Lung (tissue), 12 donors: ENCODE results near the gene KIRREL2. TPM values are rescaled to one million over a fixed set of nuclear protein-coding genes. Genes with fewer than 3 reads are reported as not detected.

Experiments used
- ATAC-seq: fragments of 200-7000 bp; cut with Tn5 transposase; one replicate; pipeline ENCODE4 v1.9.1; 2020; ENCODE audit warnings: moderate number of reproducible peaks; ENCODE audit not compliant: insufficient read depth, low FRiP score
- DNase-seq, 3 donors: peaks; one replicate each; pipeline ENCODE4 v3.0.0-alpha.2; 2013 to 2017
- H3K27ac ChIP-seq, 2 donors: one replicate each; pipeline ENCODE4 v1.5.1; 2013; ENCODE audit warnings: mild to moderate bottlenecking in 2 of 2, moderate library complexity in 2 of 2, control low read depth in 1 of 2, inconsistent platforms in 1 of 2, low read depth in 1 of 2, low read length in 1 of 2
- H3K27me3 ChIP-seq, 3 donors: one replicate each; pipeline ENCODE4 v1.5.1; 2013; ENCODE audit warnings: low read length in 2 of 3; ENCODE audit not compliant: control insufficient read depth in 3 of 3, insufficient read depth in 3 of 3
- H3K36me3 ChIP-seq, 4 donors: one replicate each; pipeline ENCODE4 v1.5.1; 2013; ENCODE audit warnings: low read length in 4 of 4, mild to moderate bottlenecking in 1 of 4, moderate library complexity in 1 of 4; ENCODE audit not compliant: control insufficient read depth in 4 of 4, insufficient read depth in 4 of 4
- H3K4me1 ChIP-seq, 5 donors: one replicate each; pipeline ENCODE4 v1.5.1; 2013; ENCODE audit warnings: low read length in 5 of 5, mild to moderate bottlenecking in 2 of 5, moderate library complexity in 1 of 5; ENCODE audit not compliant: control insufficient read depth in 5 of 5, insufficient read depth in 5 of 5
- H3K4me3 ChIP-seq: one replicate; pipeline ENCODE4 v1.5.1; 2013; ENCODE audit warnings: mild to moderate bottlenecking, control low read depth, moderate library complexity
- H3K9ac ChIP-seq, 2 donors: one replicate each; pipeline ENCODE4 v1.5.1; 2013; ENCODE audit warnings: low read length in 2 of 2, control low read depth in 1 of 2; ENCODE audit not compliant: insufficient read depth in 1 of 2
- H3K9me3 ChIP-seq, 4 donors: one replicate each; pipeline ENCODE4 v1.5.1; 2013; ENCODE audit warnings: low read length in 3 of 4, mild to moderate bottlenecking in 1 of 4, moderate library complexity in 1 of 4; ENCODE audit not compliant: control insufficient read depth in 4 of 4, insufficient read depth in 3 of 4
- WGBS, 2 donors: extraction: QIAGEN DNeasy Blood & Tissue Kit; methylation state at CpG; one replicate each; pipeline ENCODE4 v1.1.7; 2013; 5-methylcytosine and 5-hydroxymethylcytosine counted together
- polyA plus RNA-seq, 2 donors: library from polyadenylated mRNA; stranded (reverse); fragments of 200-250 nt; gene quantifications; one replicate each; pipeline ENCODE4 v1.2.1, GENCODE V29; 2013
- total RNA-seq, 2 donors: library from RNA; depleted of rRNA in 1 of 2; stranded (reverse); fragments of >200 nt in 1 of 2; gene quantifications; one replicate each; pipeline ENCODE4 v1.2.1, GENCODE V29; 2014 to 2021
- TF ChIP-seq, protein P1 (sequence below): IDR thresholded peaks from 2 replicates; pipeline ENCODE4 v1.5.1; 2012; ENCODE audit warnings: mild to moderate bottlenecking; ENCODE audit errors: control extremely low read depth, extremely low read depth
- donor health status: control.
- donor health status: control.
- donor health status: Bipolar disorder and iron deficiency.
- donor health status: healthy.
- donor health status: DM: yes; HTN: yes; CAD: no.

KIRREL2 gene
- total and polyA plus RNA-seq, 4 donors: 0.04 to 1.2 (median 0.10) TPM; not detected in 1

DNA sequence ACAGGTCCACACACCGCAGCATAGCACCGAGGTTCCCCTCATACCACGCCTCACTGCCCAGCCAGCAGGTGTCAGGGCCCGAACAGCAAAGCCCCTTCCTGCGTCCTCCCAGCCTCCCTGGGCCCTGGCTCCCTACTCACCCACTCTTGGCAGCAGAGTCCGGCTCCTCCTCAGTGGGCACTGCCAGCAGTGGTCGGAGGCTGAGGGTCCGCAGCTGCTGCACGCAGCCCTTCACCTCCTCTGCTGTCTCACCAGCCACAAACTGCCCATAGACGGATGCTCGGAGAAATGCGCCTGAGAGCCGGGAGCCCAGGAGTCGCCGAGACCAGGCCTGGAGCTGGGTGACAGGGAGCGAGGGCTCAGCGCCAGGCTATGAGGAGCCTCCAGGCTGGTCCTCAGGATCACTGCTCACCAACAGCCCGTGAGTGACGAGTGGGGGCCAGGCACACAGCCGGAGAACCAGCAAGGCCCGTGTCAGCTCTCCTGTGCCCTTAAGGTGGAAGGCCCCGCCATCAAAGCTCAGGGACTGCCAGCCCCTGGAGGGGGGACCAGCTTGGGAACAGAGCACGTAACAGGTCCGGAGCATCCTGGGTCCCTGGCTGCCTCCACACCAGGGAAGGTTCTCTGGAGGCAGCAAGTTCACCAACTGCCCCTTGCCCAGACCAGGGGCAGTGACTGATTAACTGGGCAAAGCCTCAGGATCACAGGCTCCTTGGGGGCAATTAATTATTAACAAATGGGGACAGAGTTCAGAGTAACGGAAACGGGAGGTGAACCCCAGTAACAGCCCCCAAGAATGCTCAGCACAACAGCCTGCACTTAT, 44.3 kb upstream of the KIRREL2 start, which contains the start of gene PRODH2:
Gene PRODH2 (minus strand): TSS at position 626 of the 823 bp plus-strand sequence. CDS start 40 bp downstream, at position 586.
- Histone ChIP-seq H3K27me3 (peaks cover 0 to 4% (median 0%) of the 10 kb centered on the region in 3 donors), H3K36me3 (no peaks in the 10 kb centered on the region), H3K27ac (no peak within 1 kb of the TSS), H3K4me3 (no peak within 1 kb of the TSS), H3K9me3 (no peaks in the 10 kb centered on the region), H3K4me1 (no peaks in the 10 kb centered on the region), H3K9ac (no peak within 1 kb of the TSS)
- ATAC-seq (no peak), DNase-seq (no peak)
- TF ChIP-seq, protein P1, sequence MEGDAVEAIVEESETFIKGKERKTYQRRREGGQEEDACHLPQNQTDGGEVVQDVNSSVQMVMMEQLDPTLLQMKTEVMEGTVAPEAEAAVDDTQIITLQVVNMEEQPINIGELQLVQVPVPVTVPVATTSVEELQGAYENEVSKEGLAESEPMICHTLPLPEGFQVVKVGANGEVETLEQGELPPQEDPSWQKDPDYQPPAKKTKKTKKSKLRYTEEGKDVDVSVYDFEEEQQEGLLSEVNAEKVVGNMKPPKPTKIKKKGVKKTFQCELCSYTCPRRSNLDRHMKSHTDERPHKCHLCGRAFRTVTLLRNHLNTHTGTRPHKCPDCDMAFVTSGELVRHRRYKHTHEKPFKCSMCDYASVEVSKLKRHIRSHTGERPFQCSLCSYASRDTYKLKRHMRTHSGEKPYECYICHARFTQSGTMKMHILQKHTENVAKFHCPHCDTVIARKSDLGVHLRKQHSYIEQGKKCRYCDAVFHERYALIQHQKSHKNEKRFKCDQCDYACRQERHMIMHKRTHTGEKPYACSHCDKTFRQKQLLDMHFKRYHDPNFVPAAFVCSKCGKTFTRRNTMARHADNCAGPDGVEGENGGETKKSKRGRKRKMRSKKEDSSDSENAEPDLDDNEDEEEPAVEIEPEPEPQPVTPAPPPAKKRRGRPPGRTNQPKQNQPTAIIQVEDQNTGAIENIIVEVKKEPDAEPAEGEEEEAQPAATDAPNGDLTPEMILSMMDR: no peak
- 70 to 82% methylated on average over 26 of the region's 26 CpGs for WGBS, 2 donors

GRCh38 chr19:35813043-35813890, 43.4 kb upstream of the KIRREL2 start:
- 88 to 89% methylated on average over 11 of the region's 11 CpGs for WGBS, 2 donors
- DNase-seq (no peak), ATAC-seq (no peak)
- Histone ChIP-seq H3K27ac (no peak overlapping the region), H3K4me3 (no peak overlapping the region), H3K27me3 (peaks cover 0 to 4% (median 0%) of the 10 kb centered on the region in 3 donors), H3K36me3 (no peaks in the 10 kb centered on the region), H3K4me1 (no peaks in the 10 kb centered on the region), H3K9ac (no peak overlapping the region), H3K9me3 (no peaks in the 10 kb centered on the region)
- TF ChIP-seq, protein P1: no peak

GRCh38 chr19:35816262-35816661, 40.4 kb upstream of the KIRREL2 start:
- no peaks in the 10 kb centered on the region for H3K9me3 ChIP-seq
- ATAC-seq (no peak), DNase-seq (no peak)
- peaks cover 0 to 2% (median 0%) of the 10 kb centered on the region in 3 donors for H3K27me3 ChIP-seq
- no peak overlapping the region for H3K4me3 ChIP-seq
- H3K36me3 ChIP-seq: no peaks in the 10 kb centered on the region
- H3K4me1 ChIP-seq: no peaks in the 10 kb centered on the region
- H3K9ac ChIP-seq: no peak overlapping the region
- no peak overlapping the region for H3K27ac ChIP-seq
- TF ChIP-seq, protein P1: no peak
- 32 to 41% methylated on average over 6 of the region's 6 CpGs for WGBS, 2 donors
